Muscle layer of colon (tissue), 2 donors: Measurements from ENCODE around the gene PSMD13.

Experiments
- H3K27ac ChIP-seq: one replicate; pipeline ENCODE4 v1.7.0; 2013; ENCODE audit warnings: low read depth, mild to moderate bottlenecking, low read length, moderate library complexity
- H3K27me3 ChIP-seq, 2 donors: one replicate each; pipeline ENCODE4 v1.7.0; 2013; ENCODE audit warnings: low read length in 2 of 2, mild to moderate bottlenecking in 2 of 2; ENCODE audit not compliant: insufficient read depth in 2 of 2, control insufficient read depth in 1 of 2
- H3K36me3 ChIP-seq: one replicate; pipeline ENCODE4 v1.7.0; 2013; ENCODE audit warnings: mild to moderate bottlenecking, low read length; ENCODE audit not compliant: insufficient read depth
- H3K4me1 ChIP-seq: one replicate; pipeline ENCODE4 v1.7.0; 2013; ENCODE audit warnings: mild to moderate bottlenecking, low read length; ENCODE audit not compliant: insufficient read depth
- H3K4me3 ChIP-seq, 2 donors: one replicate each; pipeline ENCODE4 v1.7.0; 2013; ENCODE audit warnings: low read length in 2 of 2, low read depth in 1 of 2, mild to moderate bottlenecking in 1 of 2, moderate library complexity in 1 of 2
- H3K9ac ChIP-seq: one replicate; pipeline ENCODE4 v1.7.0; 2013; ENCODE audit warnings: low read length
- H3K9me3 ChIP-seq: one replicate; pipeline ENCODE4 v1.7.0; 2013; ENCODE audit warnings: mild to moderate bottlenecking, low read length
- donor health status: abdominal sarcoma.
- donor health status: Adenocarcinoma of cecum.

PSMD13 gene

GRCh38 chr11:289712-290620 is 53.2 kb downstream of the PSMD13 start:
- Histone ChIP-seq H3K4me3 (no peak overlapping the region), H3K9ac (no peak overlapping the region)

GRCh38 chr11:290621-291231 is 54.0 kb downstream of the PSMD13 start:
- Histone ChIP-seq H3K36me3 (no peaks in the 10 kb centered on the region), H3K27ac (no peak overlapping the region)

More at GRCh38 chr11:289712-290620, 53.2 kb downstream of the PSMD13 start:
- peaks cover 0 to 18% of the 10 kb centered on the region in 2 donors for H3K27me3 ChIP-seq
- no peaks in the 10 kb centered on the region for H3K9me3 ChIP-seq
- H3K4me1 ChIP-seq: peaks cover 6% of the 10 kb centered on the region
- H3K36me3 ChIP-seq: no peaks in the 10 kb centered on the region
- no peak overlapping the region for H3K27ac ChIP-seq

GRCh38 chr11:291281-292210 is 54.8 kb downstream of the PSMD13 start:
- Histone ChIP-seq H3K27ac (no peak overlapping the region), H3K27me3 (peaks cover 0 to 16% of the 10 kb centered on the region in 2 donors), H3K36me3 (no peaks in the 10 kb centered on the region), H3K9ac (no peak overlapping the region), H3K4me1 (peaks cover 6% of the 10 kb centered on the region), H3K9me3 (no peaks in the 10 kb centered on the region), H3K4me3 (no peak overlapping the region)

More at GRCh38 chr11:290621-291231, 54.0 kb downstream of the PSMD13 start:
- Histone ChIP-seq H3K4me3 (no peak overlapping the region), H3K27me3 (peaks cover 0 to 16% of the 10 kb centered on the region in 2 donors), H3K4me1 (peaks cover 6% of the 10 kb centered on the region), H3K9me3 (no peaks in the 10 kb centered on the region), H3K9ac (no peak overlapping the region)

GRCh38 chr11:292211-293121 is 55.7 kb downstream of the PSMD13 start:
- Histone ChIP-seq H3K9ac (no peak overlapping the region), H3K27ac (no peak overlapping the region), H3K36me3 (no peaks in the 10 kb centered on the region), H3K4me1 (peaks cover 6% of the 10 kb centered on the region), H3K9me3 (no peaks in the 10 kb centered on the region), H3K27me3 (peaks cover 0 to 21% of the 10 kb centered on the region in 2 donors), H3K4me3 (no peak overlapping the region)

- no peak overlapping the region for H3K27ac ChIP-seq
- H3K4me1 ChIP-seq: peaks cover under 1% of the 10 kb centered on the region
- no peaks in the 10 kb centered on the region for H3K36me3 ChIP-seq
- H3K9me3 ChIP-seq: no peaks in the 10 kb centered on the region
- peaks cover under 1 to 23% of the 10 kb centered on the region in 2 donors for H3K27me3 ChIP-seq
- no peak overlapping the region for H3K4me3 ChIP-seq
- H3K9ac ChIP-seq: no peak overlapping the region
Measured at GRCh38 chr11:293271-293851, 56.6 kb downstream of the PSMD13 start.

GRCh38 chr11:293852-294661 is 57.3 kb downstream of the PSMD13 start:
- Histone ChIP-seq H3K4me3 (no peak overlapping the region), H3K9me3 (no peaks in the 10 kb centered on the region), H3K36me3 (no peaks in the 10 kb centered on the region), H3K4me1 (no peaks in the 10 kb centered on the region), H3K9ac (no peak overlapping the region), H3K27me3 (peaks cover 6 to 28% of the 10 kb centered on the region in 2 donors), H3K27ac (no peak overlapping the region)

- no peaks in the 10 kb centered on the region for H3K4me1 ChIP-seq
- H3K9me3 ChIP-seq: no peaks in the 10 kb centered on the region
- H3K4me3 ChIP-seq: no peak overlapping the region
- peaks cover 6 to 36% of the 10 kb centered on the region in 2 donors for H3K27me3 ChIP-seq
- H3K27ac ChIP-seq: no peak overlapping the region
- no peak overlapping the region for H3K9ac ChIP-seq
- no peaks in the 10 kb centered on the region for H3K36me3 ChIP-seq
Measured at GRCh38 chr11:294780-295179, 58.0 kb downstream of the PSMD13 start.

GRCh38 chr11:295351-296170 is 58.8 kb downstream of the PSMD13 start:
- Histone ChIP-seq H3K27me3 (peaks cover 6 to 42% of the 10 kb centered on the region in 2 donors), H3K4me3 (no peak overlapping the region), H3K9me3 (no peaks in the 10 kb centered on the region), H3K36me3 (no peaks in the 10 kb centered on the region), H3K9ac (no peak overlapping the region), H3K27ac (no peak overlapping the region), H3K4me1 (no peaks in the 10 kb centered on the region)
